NCI-H82 treated with DMSO at 0.1 percent for 48 hours (cell line): Measurements from ENCODE around the gene PAPPA.

Experiments used
- DNase-seq: peaks from one replicate; lab custom pipeline; 2025; ENCODE audit not compliant: unreplicated experiment; lab: John Stamatoyannopoulos, UW

PAPPA gene

DNA sequence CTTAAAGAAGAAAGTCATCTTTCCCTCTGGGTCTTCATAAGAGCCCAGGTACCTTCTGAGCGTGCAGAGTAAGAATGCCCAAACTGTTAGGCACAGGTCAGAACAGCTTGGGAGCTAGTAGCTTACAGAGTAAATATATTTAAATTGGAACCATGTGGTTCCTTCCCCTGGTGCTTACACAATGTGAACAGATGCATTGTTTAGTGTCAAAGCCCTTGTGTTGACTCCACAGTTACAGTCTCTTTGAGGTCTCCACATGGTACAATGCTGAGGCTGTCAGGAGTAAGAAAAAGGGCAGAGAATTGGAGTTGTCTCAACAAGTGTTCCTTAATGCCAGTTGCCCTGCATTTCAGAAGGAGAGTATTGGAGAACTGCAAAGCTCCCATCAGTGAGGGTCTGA lies 188.5 kb downstream of the PAPPA start:
- no peak for DNase-seq

GRCh38 chr9:116342941-116343340 lies 189.3 kb downstream of the PAPPA start:
- DNase-seq: no peak

- DNase-seq: no peak
Observed at GRCh38 chr9:116344416-116344815, 190.8 kb downstream of the PAPPA start.

- DNase-seq: no peak
Observed at GRCh38 chr9:116345393-116345792, 191.8 kb downstream of the PAPPA start.

GRCh38 chr9:116345817-116346216 lies 192.2 kb downstream of the PAPPA start:
- no peak for DNase-seq

GRCh38 chr9:116349684-116350083 lies 196.1 kb downstream of the PAPPA start:
- no peak for DNase-seq

DNA sequence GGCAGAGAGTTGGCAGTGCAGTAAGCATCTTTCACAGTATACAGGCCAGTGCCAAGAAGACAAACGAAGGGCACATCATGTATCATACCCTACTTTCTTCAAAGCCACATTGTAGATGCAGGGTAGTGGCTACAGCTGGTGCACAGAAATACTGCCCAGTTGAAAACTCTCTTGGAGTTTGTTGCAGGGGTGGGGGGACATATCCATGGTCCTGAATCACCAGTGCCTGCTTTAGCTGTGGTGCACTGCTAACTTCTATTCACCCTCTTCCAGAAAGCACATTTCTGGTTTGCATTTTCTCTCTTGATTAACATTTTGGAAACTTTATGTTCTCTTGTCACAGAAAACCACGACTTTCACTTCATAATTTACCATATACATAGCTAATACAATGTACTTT lies 196.6 kb downstream of the PAPPA start:
- DNase-seq: no peak

- no peak for DNase-seq
Observed at GRCh38 chr9:116352958-116353357, 199.4 kb downstream of the PAPPA start.

GRCh38 chr9:116355153-116355921 lies 201.7 kb downstream of the PAPPA start:
- DNase-seq: no peak

GRCh38 chr9:116358251-116358650 lies 204.7 kb downstream of the PAPPA start:
- no peak for DNase-seq

DNA sequence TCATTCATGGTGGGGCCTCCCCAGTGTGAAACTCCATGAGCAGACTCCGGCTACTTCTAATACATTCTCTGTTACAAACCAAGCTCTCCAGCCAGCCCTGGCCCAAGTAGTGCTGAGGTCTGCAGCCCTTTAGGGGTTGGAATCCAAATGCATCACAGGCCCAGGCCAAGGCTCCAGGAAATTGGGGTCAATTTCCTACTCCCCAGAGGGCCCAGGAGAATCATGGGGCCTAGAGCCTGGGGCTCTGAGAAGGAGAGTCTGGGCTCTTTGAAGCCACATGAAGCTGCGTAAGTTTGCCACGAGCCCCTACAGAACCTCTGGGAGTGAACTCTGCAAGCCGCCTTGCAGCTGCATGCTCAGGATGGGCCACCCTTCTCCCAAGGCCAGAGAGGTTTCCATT lies 206.4 kb downstream of the PAPPA start:
- DNase-seq: no peak

DNA sequence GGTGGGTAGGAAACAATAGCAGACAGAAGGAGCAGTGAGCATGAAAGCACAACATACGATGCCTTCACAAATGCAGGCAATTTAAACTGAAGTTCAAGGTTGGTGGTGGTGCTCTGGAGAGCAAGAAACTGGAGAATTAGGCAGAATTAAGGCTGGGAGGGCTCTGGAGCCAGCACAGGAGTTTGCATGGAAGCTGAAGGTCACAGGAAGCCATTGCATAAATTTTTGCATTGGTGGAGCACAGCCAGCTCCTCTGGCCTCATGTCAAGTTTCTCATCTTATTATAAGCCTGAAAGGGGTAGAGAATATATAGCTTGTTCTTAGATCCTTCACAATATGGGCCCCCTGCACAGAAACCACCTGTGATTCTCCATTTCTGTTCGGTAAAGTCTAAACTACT lies 207.4 kb downstream of the PAPPA start:
- DNase-seq: no peak

GRCh38 chr9:116361547-116361946 lies 208.0 kb downstream of the PAPPA start:
- no peak for DNase-seq

- DNase-seq: no peak
Observed at GRCh38 chr9:116362493-116362892, 208.9 kb downstream of the PAPPA start.

- DNase-seq: no peak
Observed at GRCh38 chr9:116365056-116365471, 211.5 kb downstream of the PAPPA start.

DNA sequence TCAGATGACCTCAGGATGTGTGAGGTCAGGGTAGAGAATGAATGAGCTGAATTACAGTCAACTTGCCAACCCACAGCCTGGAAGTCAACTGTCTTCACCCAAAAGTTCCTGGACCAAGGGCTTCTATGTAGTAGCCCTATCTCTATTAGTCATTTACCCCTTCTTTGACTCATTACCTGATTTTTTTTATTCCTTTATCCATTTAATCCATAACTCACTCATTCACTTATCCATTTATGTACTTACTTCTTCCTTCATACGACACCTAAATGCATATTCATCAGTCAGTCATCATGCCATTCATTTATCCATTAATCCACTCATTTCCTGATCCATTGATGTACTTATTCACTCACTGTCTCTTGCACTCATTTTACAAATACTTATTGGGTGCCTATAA lies 212.7 kb downstream of the PAPPA start:
- no peak for DNase-seq

- no peak for DNase-seq
Observed at GRCh38 chr9:116368680-116369079, 215.1 kb downstream of the PAPPA start.

- no peak for DNase-seq
Observed at GRCh38 chr9:116369706-116370105, 216.1 kb downstream of the PAPPA start.

- no peak for DNase-seq
Observed at GRCh38 chr9:116370556-116370955, 217.0 kb downstream of the PAPPA start.

DNA sequence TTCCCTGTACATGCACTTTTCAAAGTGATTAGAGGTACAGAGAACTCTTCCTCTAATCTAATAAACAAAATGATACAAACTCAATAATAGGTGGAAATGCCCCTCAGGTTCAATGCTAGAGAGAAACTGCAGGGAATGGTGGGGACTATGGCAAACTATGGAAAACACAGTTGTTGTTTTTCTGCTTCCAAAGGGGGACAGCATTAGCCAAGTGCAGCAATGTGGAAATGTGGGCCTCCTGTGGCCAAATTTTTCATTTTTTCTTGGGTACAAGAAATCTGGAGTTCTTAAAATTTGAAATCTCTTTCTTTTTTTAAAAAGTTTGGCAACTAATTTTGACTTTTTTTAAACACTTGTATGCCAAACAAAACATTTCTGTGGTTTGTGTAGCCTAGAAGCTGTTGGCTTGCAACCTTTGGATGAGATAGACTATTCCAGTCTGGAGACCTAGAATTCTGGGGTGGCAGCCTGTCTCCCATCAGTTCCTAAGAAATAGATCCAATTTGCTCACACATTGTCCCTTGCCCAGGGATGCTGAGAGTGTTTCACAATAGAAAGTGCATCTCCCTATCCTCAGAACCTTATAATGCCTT lies 218.6 kb downstream of the PAPPA start:
- DNase-seq: no peak

DNA sequence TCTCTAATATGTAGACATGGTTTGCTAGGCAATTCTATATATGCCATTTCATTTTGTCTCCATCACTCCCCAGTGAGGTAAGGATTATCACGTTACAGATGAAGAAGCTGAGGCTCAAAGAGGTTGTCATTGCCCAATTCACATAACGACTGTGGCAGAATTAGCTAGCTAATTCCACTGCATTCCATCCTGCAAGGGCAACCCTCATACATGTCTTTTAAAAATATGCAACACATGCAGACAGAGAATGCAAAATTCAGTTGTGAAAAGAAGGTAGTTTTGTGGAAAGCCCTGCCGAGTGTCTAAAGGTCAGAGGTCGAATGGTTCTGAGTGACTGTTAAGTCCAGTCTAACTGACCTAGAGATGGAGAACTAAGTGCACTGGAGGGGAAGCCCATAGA lies 219.2 kb downstream of the PAPPA start:
- no peak for DNase-seq

DNA sequence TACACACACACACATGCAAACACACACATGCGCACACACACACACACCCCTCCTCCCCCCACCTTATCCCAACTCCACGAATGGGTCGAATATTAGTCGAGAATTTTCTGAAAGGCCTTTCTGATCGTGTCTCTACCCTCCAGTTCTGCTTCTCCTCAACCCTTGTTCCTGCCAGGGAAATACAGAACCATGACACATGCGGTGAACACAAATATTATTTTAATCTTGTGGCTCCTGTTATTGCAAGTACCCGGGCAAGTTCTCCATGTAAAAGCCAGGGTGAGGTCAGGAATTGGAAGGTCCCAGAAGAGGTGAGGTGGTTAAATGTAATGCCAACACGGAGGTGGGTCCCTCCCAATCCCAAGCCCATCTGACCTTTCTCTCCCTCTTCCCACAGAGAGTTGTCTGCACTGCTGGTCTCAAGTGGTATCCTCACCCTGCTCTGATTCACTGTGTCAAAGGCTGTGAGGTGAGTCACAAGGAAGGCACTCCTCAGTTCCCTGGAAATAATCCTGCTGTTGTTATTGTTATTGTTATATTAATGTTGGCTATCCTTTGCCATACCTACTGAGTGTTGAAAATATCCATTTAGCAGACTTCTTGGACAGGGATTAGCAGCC lies 223.7 kb downstream of the PAPPA start:
- DNase-seq: no peak
